HG03159 (cell line): Measurements from ENCODE around the gene TWIST1.

Experiments
- ATAC-seq: cut with Tn5 transposase; IDR thresholded peaks from one replicate; pipeline ENCODE4 v1.9.1; 2021; ENCODE audit warnings: mild to moderate bottlenecking, moderate library complexity; ENCODE audit not compliant: unreplicated experiment

TWIST1 gene

DNA sequence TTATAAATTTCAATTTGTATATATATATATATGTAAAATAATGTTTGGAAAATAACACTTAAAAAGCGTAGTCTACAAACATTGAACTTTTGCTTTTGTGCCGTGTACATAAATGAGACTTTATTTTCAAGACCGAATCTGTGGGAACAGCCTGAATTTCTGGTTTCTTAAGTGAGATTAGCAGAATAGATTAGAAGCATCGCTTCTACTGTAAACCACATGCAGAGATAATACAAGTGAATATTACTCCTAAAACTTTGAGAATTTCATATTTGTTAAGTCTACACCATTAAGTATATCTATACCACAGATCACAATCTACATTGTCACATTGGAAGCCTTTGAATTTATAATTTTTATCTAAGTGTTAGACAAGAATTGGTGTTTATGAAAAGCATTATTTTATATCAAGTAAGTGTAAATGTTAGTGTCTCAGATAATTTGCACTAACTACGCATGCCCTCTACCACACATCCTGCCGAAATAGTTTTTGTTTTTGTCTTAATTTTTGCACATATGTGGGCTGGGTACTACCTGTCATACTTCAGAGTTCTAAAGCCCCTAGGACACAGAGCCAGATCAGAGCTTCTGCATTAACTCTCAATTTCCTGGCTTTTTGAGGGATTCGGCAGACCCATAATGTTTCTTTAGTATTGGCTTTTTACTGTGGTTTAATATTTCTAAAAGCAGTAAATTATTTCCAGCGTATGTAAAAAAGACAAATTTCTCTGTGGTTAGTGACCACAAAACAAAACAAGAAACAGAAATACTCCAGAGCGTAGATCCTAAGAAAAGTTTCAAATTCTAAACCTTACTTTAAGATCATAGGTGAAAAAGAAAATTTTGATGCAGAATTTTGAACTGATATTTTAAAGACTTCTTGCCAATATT, 20.0 kb downstream of the TWIST1 start:
- no peak for ATAC-seq

DNA sequence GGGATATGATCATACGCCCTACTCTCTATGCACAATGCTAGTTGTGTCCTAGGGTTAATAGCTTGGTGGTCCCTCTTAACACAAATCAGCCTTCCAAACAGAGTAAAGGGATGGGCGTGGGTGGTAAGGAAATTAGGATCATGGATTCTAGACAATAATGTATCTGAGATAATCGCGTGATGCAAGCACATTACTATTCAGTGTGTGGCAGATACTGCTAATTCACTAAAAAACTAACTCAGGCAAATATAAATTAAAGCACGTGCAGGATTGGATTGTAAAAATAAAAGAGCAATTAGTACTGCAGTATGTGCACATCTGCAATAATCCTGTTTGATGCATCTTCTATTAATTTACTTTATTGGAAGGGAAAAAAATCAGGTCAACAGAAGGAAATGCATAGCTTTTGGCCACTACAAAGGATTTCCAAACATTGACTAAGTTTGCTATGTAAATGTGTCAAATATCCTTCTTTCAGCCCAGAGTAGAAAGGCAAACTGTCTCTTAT, 22.0 kb downstream of the TWIST1 start:
- no peak for ATAC-seq

GRCh38 chr7:19094598-19095352, 22.7 kb downstream of the TWIST1 start:
- ATAC-seq, result no peak

GRCh38 chr7:19094138-19094537, 23.3 kb downstream of the TWIST1 start:
- no peak for ATAC-seq

DNA sequence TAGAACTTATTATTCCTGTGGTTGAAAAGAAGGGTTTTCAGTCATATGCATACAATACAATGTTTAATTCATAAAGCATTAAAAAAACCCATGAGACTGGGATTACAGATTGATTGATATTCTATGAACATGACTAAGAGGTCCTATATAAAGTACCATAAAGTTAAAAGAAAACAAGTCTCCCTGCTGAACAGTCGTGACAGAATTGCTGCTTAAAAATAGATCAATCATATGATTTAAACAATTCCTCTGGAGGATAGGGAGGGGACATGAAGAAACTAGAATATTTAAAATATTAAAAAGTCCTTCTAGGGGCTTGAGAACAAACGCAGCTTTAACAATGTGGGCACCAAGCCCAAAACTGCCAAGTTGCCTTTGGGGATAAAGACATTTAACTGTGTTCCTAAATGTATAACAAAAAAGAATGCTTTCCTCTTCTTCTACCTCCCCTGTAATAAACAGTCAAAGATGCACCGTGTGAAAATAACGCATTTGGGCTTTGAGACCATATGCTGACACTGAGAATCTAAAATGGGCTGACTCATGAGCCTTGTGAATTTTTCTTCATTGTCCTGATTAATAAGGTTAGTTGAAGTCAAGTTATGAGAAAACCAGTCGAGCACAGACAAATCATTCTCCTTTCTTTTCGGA, 25.8 kb downstream of the TWIST1 start:
- no peak for ATAC-seq

DNA sequence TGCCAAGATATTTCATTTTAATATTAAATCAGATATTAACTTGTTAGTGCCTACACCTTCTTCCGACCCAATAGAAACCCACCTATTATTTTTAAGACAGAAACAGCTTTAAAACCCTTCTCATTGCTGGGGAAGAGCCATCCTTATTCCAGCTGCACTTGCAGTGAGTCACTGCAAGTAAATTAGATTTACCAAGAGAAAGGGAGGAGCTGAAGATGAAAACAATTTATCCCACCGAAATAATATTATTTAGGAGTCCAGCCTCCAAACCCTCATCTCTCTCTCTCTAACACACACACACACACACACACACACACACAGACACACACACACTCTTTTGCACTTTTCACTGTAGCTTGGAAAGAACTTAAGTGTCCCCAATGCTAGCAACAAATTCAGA, 26.9 kb downstream of the TWIST1 start:
- ATAC-seq, result no peak

DNA sequence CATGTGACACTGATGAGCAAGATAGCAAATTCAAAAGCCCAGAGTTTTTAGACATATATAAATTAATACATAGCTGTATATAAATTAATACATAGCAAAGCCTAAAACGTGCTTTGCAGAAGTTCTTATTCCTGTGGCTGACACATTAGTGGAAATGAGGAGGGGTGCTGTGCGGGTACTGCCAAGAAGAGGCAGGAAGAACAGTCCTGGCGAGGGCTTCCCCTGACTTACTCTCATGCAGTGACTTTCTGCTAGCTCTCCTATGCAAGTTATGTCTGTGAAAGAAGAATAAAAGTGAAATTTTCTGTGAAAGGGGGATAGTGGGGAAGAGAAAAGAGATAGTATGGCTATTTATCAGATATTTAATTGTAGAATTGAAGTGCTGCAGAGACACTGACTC, 27.6 kb downstream of the TWIST1 start:
- no peak for ATAC-seq

DNA sequence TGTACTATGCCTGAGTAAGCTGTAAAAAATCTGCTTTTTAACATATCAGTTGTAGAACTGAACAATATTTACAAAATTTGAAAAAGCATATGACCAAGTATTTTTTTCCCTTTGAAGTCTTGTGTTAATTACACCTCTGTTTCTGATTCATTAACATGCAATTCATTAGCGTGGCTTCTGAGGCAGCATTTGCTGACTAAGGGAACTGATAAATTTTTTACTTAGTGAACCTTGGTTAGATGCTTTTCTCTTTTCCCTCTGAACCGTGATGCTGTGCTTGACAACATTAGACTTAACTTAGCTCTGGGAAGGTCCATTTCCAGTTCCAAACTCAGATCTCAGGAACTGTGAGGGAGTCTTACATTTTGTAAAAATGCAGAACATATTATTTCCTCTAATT, 28.1 kb downstream of the TWIST1 start:
- ATAC-seq, result no peak

DNA sequence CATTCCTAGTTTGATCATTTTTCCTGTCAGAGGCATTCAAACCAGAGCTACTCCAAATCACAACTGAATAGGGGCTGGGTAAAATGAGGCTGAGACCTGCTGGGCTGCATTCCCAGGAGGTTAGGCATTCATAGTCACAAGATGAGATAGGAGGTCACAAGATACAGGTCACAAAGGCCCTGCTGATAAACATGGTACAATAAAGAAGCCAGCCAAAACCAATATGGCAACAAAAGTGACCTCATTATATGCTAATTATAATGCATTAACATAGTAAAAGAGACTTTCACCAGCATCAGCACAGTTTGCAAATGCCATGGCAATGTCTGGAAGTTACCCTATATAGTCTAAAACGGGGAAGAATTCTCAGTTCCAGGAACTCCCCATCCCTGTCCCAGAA, 37.3 kb downstream of the TWIST1 start:
- ATAC-seq, result no peak

DNA sequence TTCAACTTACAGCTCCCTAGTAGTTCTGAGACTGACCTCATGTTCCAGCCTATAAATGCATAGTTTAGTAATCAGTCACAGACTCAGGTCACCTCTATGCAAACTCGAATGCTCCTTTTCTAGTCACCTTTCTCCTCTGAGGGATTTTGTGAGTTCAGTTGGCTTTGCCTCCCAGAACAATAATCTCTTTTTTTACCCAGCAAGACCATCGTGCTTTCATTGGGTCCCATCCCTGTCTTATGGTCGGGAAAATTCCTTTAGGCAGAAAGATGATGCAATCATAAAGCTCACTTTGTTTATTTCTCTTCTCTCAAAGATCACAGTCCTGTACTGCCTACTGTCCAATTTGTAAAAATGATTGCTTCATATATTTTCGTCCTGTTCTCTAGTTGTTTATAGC, 38.4 kb downstream of the TWIST1 start:
- ATAC-seq, result no peak

DNA sequence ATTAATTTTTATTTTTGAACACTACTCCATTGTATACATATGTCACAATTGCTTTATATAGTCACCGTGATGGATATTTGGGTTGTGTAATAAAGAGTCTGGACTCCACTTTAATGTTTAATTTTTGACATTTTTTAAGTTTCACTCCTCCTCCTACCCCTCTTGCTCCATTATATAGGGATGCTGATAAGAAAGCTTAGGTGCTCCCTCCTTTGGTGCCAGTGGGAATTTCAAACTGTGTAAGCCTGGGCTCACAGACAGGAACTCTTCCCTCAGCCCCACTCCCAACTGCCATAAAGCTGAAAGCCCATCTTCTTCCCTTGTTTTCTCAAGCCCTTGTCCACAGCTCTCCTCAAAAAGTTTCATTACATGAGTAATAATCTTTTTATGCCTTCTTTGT, 47.6 kb downstream of the TWIST1 start:
- ATAC-seq, result no peak

- no peak for ATAC-seq
Measured at GRCh38 chr7:19066170-19066569, 51.3 kb downstream of the TWIST1 start.
